SU-DHL-6 (cell line): ENCODE data around the gene CACNA1C.

Experiments used
- H2AFZ ChIP-seq: fragments of 200-600 bp; sonication (generic); 2 replicates; pipeline ENCODE4 v1.6.1; 2014; ENCODE audit warnings: low read depth, mild to moderate bottlenecking, moderate library complexity, mixed read lengths, antibody characterized with exemption, low read length; ENCODE audit not compliant: severe bottlenecking
- H3F3A ChIP-seq: fragments of 200-600 bp; shearing (Covaris generic); 2 replicates; pipeline ENCODE4 v1.6.0; 2016; ENCODE audit warnings: antibody characterized with exemption, mild to moderate bottlenecking; ENCODE audit not compliant: insufficient read depth
- H3K27ac ChIP-seq: fragments of 200-600 bp; sonication (generic); 2 replicates; pipeline ENCODE4 v1.5.1; 2016; ENCODE audit warnings: low read depth, mild to moderate bottlenecking, low read length, moderate library complexity, mixed read lengths
- H3K27me3 ChIP-seq: fragments of 200-600 bp; sonication (generic), shearing (Covaris generic); 2 replicates; pipeline ENCODE4 v1.6.0; 2014; ENCODE audit warnings: mild to moderate bottlenecking, low read length
- H3K36me3 ChIP-seq: fragments of 200-600 bp; sonication (generic); 2 replicates; pipeline ENCODE4 v1.6.1; 2014; ENCODE audit warnings: mild to moderate bottlenecking, low read length, mixed read lengths
- H3K4me2 ChIP-seq: fragments of 300-600, 200-600 bp; shearing (Covaris generic), sonication (generic); 2 replicates; pipeline ENCODE4 v1.6.0; 2014; ENCODE audit warnings: low read length, low read depth, mild to moderate bottlenecking; ENCODE audit not compliant: poor library complexity, severe bottlenecking
- H3K4me3 ChIP-seq: fragments of 200-600 bp; sonication (generic); 2 replicates; pipeline ENCODE4 v1.5.1; 2014; ENCODE audit warnings: antibody characterized with exemption, low read length, mild to moderate bottlenecking, mixed read lengths; ENCODE audit not compliant: insufficient read depth, poor library complexity, severe bottlenecking
- H3K79me2 ChIP-seq: fragments of 200-600 bp; sonication (generic); 2 replicates; pipeline ENCODE4 v1.6.1; 2014; ENCODE audit warnings: mild to moderate bottlenecking, low read length, moderate library complexity; ENCODE audit not compliant: insufficient read depth
- H3K9ac ChIP-seq: fragments of 200-600 bp; sonication (generic); 2 replicates; pipeline ENCODE4 v1.7.0; 2014; ENCODE audit warnings: mild to moderate bottlenecking, low read length
- H3K9me2 ChIP-seq: fragments of 200-600 bp; sonication (generic); replicated peaks from 2 replicates; pipeline ENCODE4 v1.6.1; 2014; ENCODE audit warnings: low read length; ENCODE audit not compliant: insufficient read depth
- H3K9me3 ChIP-seq: fragments of 200-600 bp; sonication (generic); 2 replicates; pipeline ENCODE4 v1.6.1; 2014; ENCODE audit warnings: low read length, mixed read lengths; ENCODE audit not compliant: insufficient read depth
- H4K20me1 ChIP-seq: fragments of 200-600 bp; sonication (generic); 2 replicates; pipeline ENCODE4 v1.6.1; 2014; ENCODE audit warnings: low read depth, mild to moderate bottlenecking, antibody characterized with exemption, low read length, moderate library complexity, mixed read lengths
- EZH2phosphoT487 ChIP-seq: fragments of 200-600 bp; sonication (generic), shearing (Covaris generic); conservative IDR thresholded peaks from 2 replicates; pipeline ENCODE4 v1.6.1; 2018; ENCODE audit warnings: mild to moderate bottlenecking, antibody characterized with exemption, low read length, moderate library complexity, mixed read lengths
- TF ChIP-seq, protein P1 (sequence below): fragments of 200-600 bp; sonication (generic); IDR thresholded peaks from one replicate; pipeline ENCODE4 v1.5.1; 2017; ENCODE audit warnings: antibody characterized with exemption, mild to moderate bottlenecking, low read length, moderate library complexity; ENCODE audit not compliant: insufficient read depth, poor library complexity, severe bottlenecking

The CACNA1C gene

DNA sequence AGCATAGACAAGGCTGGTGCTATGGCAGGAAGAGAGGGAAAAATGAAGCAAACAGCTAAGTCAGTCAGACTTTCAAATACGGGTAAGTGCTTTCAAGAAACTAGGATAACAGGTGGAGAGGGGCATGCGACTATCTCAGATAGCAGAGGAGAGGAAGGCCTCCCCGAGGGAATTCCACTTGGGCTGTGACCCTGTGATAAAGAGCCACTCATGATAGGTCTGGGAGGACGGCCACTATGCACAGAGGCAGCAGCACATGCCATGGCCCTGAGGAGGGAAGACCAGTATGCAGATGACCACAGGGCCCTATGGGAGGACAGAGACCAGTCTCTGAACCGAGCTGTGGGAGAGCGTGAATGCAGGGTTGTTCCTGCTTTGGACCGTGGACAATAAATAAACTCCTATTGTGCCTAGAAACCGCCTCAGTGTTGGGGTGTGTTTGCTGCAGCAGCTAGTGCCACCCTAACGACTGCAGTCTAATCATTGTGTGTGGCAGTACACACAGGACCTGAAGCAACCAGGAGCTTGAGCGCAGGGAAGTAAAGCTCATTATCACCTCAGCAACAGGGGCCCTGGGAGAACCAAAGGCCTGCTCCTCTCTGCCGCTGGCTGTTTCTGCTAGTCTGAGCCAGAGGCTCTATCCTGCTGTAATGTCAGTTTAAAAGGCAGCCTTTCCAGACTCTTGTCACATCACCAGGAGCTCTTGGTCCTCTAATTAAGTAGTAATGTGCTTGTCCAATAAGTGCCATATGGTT is 119.1 kb downstream of the CACNA1C start:
- Histone ChIP-seq H2AFZ (no peak overlapping the region), H3K79me2 (no peaks in the 10 kb centered on the region), H3K4me2 (no peak overlapping the region), H3K9ac (no peak overlapping the region), H3K27ac (no peak overlapping the region), H3K9me2 (no peaks in the 10 kb centered on the region), H3K36me3 (no peaks in the 10 kb centered on the region), H3K4me3 (no peak overlapping the region), H3F3A (no peaks in the 10 kb centered on the region), H3K27me3 (no peaks in the 10 kb centered on the region), H4K20me1 (no peaks in the 10 kb centered on the region), H3K9me3 (no peaks in the 10 kb centered on the region)
- no peak for TF ChIP-seq EZH2phosphoT487
- TF ChIP-seq, protein P1, sequence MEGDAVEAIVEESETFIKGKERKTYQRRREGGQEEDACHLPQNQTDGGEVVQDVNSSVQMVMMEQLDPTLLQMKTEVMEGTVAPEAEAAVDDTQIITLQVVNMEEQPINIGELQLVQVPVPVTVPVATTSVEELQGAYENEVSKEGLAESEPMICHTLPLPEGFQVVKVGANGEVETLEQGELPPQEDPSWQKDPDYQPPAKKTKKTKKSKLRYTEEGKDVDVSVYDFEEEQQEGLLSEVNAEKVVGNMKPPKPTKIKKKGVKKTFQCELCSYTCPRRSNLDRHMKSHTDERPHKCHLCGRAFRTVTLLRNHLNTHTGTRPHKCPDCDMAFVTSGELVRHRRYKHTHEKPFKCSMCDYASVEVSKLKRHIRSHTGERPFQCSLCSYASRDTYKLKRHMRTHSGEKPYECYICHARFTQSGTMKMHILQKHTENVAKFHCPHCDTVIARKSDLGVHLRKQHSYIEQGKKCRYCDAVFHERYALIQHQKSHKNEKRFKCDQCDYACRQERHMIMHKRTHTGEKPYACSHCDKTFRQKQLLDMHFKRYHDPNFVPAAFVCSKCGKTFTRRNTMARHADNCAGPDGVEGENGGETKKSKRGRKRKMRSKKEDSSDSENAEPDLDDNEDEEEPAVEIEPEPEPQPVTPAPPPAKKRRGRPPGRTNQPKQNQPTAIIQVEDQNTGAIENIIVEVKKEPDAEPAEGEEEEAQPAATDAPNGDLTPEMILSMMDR = no peak

DNA sequence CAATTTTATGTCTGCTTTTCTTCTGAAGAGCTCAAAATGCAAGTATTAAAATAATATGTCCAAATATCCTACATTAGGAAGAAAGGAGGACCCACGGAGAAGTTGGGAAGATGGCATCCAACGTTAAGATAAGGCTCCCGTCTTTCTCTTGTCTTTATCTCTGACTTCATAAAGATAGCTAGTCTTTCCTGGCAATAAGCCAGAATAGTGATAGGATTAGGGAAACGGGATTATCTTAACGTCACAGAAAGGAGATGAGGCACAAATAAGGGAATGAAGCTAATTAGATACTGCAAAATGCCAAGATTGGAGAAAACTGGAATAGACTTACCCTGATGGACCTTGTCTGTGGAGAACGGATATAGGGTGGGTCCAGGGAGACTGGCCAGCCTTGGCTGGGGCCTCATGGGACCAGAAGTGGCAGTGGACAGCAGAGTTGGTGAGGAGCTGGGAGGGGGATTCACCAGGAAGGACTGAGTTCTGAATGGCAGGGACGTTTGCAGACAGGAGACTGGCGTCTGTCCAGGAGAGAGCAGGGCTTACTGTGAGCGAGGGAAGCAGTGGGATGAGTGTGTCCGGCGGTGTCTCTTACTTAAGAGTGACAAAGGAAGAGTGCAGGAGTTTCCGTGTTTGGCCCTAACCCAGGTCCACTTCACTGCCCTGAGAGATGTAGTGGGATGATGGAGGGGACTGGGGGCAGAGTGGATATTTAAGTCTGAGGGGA is 119.9 kb downstream of the CACNA1C start:
- Histone ChIP-seq H2AFZ (no peak overlapping the region), H3K9ac (no peak overlapping the region), H4K20me1 (no peaks in the 10 kb centered on the region), H3K27ac (no peak overlapping the region), H3K4me3 (no peak overlapping the region), H3K9me2 (no peaks in the 10 kb centered on the region), H3K36me3 (no peaks in the 10 kb centered on the region), H3K4me2 (no peak overlapping the region), H3F3A (no peaks in the 10 kb centered on the region), H3K79me2 (no peaks in the 10 kb centered on the region), H3K27me3 (no peaks in the 10 kb centered on the region), H3K9me3 (no peaks in the 10 kb centered on the region)
- no peak for TF ChIP-seq EZH2phosphoT487
- TF ChIP-seq, protein P1 = no peak

DNA sequence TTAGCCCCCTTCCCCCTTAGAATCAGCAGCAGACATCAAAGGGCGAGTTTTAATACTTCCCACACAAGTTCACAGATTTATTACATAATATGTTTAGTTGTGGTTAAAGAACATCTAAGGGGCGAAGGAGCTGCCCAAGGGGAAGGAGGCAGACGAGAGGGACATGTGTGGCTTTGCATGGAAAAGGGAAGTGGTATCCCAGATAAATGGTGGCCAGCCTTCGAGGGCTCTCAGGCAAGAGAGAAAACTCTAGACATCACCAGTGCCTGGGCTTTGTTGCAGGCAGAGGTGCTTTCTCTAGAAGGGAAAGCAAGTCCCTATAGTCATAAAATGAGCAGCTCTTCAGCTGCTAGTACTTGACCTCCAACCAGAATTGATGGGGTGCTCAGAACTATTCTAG is 121.2 kb downstream of the CACNA1C start:
- Histone ChIP-seq H4K20me1 (no peaks in the 10 kb centered on the region), H3K4me2 (no peak overlapping the region), H3K4me3 (no peak overlapping the region), H3F3A (no peaks in the 10 kb centered on the region), H3K36me3 (no peaks in the 10 kb centered on the region), H2AFZ (no peak overlapping the region), H3K27ac (no peak overlapping the region), H3K9me3 (no peaks in the 10 kb centered on the region), H3K9me2 (no peaks in the 10 kb centered on the region), H3K9ac (no peak overlapping the region), H3K27me3 (no peaks in the 10 kb centered on the region), H3K79me2 (no peaks in the 10 kb centered on the region)
- no peak for TF ChIP-seq EZH2phosphoT487
- TF ChIP-seq, protein P1 = no peak
